Suprapubic skin (tissue), 3 donors: Measurements from ENCODE around the gene NQO2.

Source experiments
- POLR2AphosphoS5 ChIP-seq, 3 donors: sonication (generic); formaldehyde crosslinking; IDR thresholded peaks; one replicate each; pipeline ENCODE4 v1.6.1; 2017; ENCODE audit warnings: antibody characterized with exemption in 3 of 3
- TF ChIP-seq, protein P1 (sequence below), 2 donors: fragments of 200-600 bp in 1 of 2; fragments of 450-650 bp in 1 of 2; sonication (generic) in 1 of 2; IDR thresholded peaks; one replicate each; pipeline ENCODE4 v1.5.1; 2016 to 2019; ENCODE audit warnings: antibody characterized with exemption in 2 of 2, mild to moderate bottlenecking in 1 of 2, moderate library complexity in 1 of 2

DNA sequence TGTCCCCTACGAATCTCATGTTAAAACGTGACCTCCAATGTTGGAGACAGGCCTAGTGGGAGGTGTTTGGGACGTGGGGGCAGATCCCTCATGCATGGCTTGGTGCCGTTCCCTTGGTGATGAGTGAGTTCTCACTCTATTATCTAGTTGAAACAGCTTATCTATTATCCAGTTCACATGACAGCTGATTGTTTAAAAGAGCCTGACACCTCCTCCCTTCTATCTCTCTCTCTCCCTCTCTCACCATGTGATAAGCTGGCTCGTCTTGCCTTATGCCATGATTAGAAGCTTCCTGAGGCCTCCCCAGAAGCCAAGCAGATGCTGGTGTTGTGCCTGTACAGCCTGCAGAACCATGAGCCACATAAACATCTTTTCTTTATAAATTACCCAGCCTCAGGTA is 35.7 kb downstream of the NQO2 start:
- TF ChIP-seq, protein P1, sequence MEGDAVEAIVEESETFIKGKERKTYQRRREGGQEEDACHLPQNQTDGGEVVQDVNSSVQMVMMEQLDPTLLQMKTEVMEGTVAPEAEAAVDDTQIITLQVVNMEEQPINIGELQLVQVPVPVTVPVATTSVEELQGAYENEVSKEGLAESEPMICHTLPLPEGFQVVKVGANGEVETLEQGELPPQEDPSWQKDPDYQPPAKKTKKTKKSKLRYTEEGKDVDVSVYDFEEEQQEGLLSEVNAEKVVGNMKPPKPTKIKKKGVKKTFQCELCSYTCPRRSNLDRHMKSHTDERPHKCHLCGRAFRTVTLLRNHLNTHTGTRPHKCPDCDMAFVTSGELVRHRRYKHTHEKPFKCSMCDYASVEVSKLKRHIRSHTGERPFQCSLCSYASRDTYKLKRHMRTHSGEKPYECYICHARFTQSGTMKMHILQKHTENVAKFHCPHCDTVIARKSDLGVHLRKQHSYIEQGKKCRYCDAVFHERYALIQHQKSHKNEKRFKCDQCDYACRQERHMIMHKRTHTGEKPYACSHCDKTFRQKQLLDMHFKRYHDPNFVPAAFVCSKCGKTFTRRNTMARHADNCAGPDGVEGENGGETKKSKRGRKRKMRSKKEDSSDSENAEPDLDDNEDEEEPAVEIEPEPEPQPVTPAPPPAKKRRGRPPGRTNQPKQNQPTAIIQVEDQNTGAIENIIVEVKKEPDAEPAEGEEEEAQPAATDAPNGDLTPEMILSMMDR (IDR thresholded peaks at IDR 0.05): no peak
- TF ChIP-seq POLR2AphosphoS5 (IDR thresholded peaks at IDR 0.05): no peak
